Activated B cell treated with CpG ODN at 0.5 μM for 24 hours (primary cell): ENCODE results near the gene RMI1. TPM values are rescaled to one million over a fixed set of nuclear protein-coding genes. Genes with fewer than 3 reads are reported as not detected.

Source experiments
- ATAC-seq: fragments of 200-7000 bp; cut with Tn5 transposase; one replicate; pipeline ENCODE4 v1.10.0; 2021; ENCODE audit warnings: low read depth, mild to moderate bottlenecking, moderate library complexity
- CTCF ChIA-PET: fragments of 350-600 bp; sonication (Branson Sonifier 250); formaldehyde crosslinking; loops from one replicate; lab custom pipeline; 2021; ENCODE audit warnings: antibody characterized with exemption; lab: Charles Lee
- POLR2A ChIA-PET: fragments of 350-600 bp; sonication (Branson Sonifier 250); formaldehyde crosslinking; loops from one replicate; lab custom pipeline; 2021; ENCODE audit warnings: antibody characterized with exemption; lab: Charles Lee
- DNase-seq: peaks from one replicate; pipeline ENCODE4 v3.0.0; 2022
- H3K27ac Mint-ChIP-seq: one replicate; pipeline ENCODE4 v1.8.0; 2020; ENCODE audit warnings: mixed read lengths
- H3K27me3 Mint-ChIP-seq: one replicate; pipeline ENCODE4 v1.8.0; 2021; ENCODE audit warnings: mixed read lengths
- H3K36me3 Mint-ChIP-seq: one replicate; pipeline ENCODE4 v1.8.0; 2021; ENCODE audit warnings: low read depth, mixed read lengths
- H3K4me1 Mint-ChIP-seq: one replicate; pipeline ENCODE4 v1.8.0; 2021; ENCODE audit warnings: mixed read lengths
- H3K4me3 Mint-ChIP-seq: one replicate; pipeline ENCODE4 v1.8.0; 2020; ENCODE audit warnings: mild to moderate bottlenecking, mixed read lengths
- H3K9me3 Mint-ChIP-seq: one replicate; pipeline ENCODE4 v1.8.0; 2020; ENCODE audit warnings: mixed read lengths
- CTCF ChIP-seq: fragments of 200-600 bp; IDR thresholded peaks from one replicate; pipeline ENCODE4 v1.8.0; 2022; ENCODE audit warnings: antibody characterized with exemption, mild to moderate bottlenecking
- intact Hi-C: fragments of 100-400 bp; cut with micrococcal nuclease; formaldehyde crosslinking; loops from one replicate; pipeline ENCODE4 v1.15.1; 2024
- total RNA-seq: library from RNA; stranded (reverse); gene quantifications from 2 replicates; pipeline ENCODE4 v1.2.3, GENCODE V29; 2022

RMI1 gene
- total RNA-seq, 1 donor from 2014 or later, result 8.5 TPM

DNA sequence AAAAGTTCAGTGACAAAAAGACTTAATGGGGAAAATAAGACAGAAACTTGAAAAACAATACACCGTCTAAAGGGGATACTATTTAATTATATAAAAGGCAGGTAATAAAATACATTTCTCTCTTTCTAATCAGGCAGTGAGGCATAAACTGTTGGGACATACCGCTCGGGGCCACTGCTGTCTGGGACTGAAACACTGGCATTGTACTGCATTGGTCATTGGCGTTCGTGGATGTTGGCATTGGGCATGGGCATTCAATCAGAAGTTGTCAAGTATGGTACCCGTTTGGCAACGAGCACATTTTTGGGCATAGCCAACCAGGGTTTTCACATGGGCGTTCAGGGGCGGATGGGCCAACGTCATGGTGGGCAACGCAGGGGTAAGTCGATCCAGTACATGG is 5.3 kb upstream of the RMI1 start:
- H3K36me3 Mint-ChIP-seq, result peaks cover 94% of the 10 kb centered on the region
- intact Hi-C loops, result no loop called here
- no peak overlapping the region for H3K4me3 Mint-ChIP-seq
- ChIA-PET POLR2A (no interaction called here), CTCF (no interaction called here)
- no peaks in the 10 kb centered on the region for H3K27me3 Mint-ChIP-seq
- no peak for TF ChIP-seq CTCF
- DNase-seq (no peak), ATAC-seq (no peak)
- H3K4me1 Mint-ChIP-seq, result peaks cover 40% of the 10 kb centered on the region
- peak overlapping the region; percentile 24 for H3K27ac Mint-ChIP-seq
- no peaks in the 10 kb centered on the region for H3K9me3 Mint-ChIP-seq

GRCh38 chr9:83976372-83976771 is 4.2 kb upstream of the RMI1 start:
- ATAC-seq (no peak), DNase-seq (no peak)
- H3K9me3 Mint-ChIP-seq, result no peaks in the 10 kb centered on the region
- ChIA-PET POLR2A (interaction anchor here (1.1 kb wide), 1 partner anchor 16 kb away, joined by 4 read pairs; no protein-coding TSS in a partner anchor), CTCF (no interaction called here)
- intact Hi-C loops, result no loop called here
- no peak overlapping the region for H3K4me3 Mint-ChIP-seq
- no peak overlapping the region for H3K27ac Mint-ChIP-seq
- TF ChIP-seq CTCF, result no peak
- peaks cover 43% of the 10 kb centered on the region for H3K4me1 Mint-ChIP-seq
- H3K27me3 Mint-ChIP-seq, result no peaks in the 10 kb centered on the region
- peaks cover 90% of the 10 kb centered on the region for H3K36me3 Mint-ChIP-seq

DNA sequence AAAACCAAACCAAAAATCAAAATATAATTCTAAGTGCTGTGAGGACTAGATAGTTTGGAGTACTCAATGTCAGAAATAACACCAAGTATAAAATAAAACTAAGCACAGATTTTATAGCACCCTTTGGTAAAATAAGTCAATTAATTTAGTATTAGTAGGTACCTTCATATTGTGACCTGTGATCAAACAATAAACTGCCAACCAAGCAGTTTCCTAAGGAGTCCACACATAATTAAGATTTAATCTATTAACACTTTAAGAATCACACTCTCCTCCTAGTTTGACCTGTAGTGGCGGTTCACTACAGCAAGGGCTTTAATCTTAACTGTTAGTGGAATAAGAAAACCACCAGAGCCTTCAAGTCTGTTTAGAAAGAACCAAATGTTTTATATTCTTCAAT is 3.4 kb upstream of the RMI1 start:
- peaks cover 82% of the 10 kb centered on the region for H3K36me3 Mint-ChIP-seq
- CTCF ChIA-PET, result no interaction called here
- no peak overlapping the region for H3K27ac Mint-ChIP-seq
- ATAC-seq, result no peak
- H3K4me1 Mint-ChIP-seq, result peaks cover 47% of the 10 kb centered on the region
- POLR2A ChIA-PET, result no interaction called here
- intact Hi-C loops, result no loop called here
- H3K27me3 Mint-ChIP-seq, result no peaks in the 10 kb centered on the region
- H3K9me3 Mint-ChIP-seq, result no peaks in the 10 kb centered on the region
- TF ChIP-seq CTCF, result no peak
- peak overlapping the region; percentile 99 for H3K4me3 Mint-ChIP-seq
- no peak for DNase-seq

- H3K4me3 Mint-ChIP-seq, result peak overlapping the region; percentile 99
- peaks cover 65% of the 10 kb centered on the region for H3K36me3 Mint-ChIP-seq
- peak; percentile 32 for ATAC-seq
- no peaks in the 10 kb centered on the region for H3K9me3 Mint-ChIP-seq
- TF ChIP-seq CTCF, result no peak
- peak overlapping the region; percentile 100 for H3K27ac Mint-ChIP-seq
- intact Hi-C loops, result loop anchor here (1.0 kb wide), 1 partner anchor 10 kb away; no protein-coding TSS in a partner anchor
- H3K27me3 Mint-ChIP-seq, result no peaks in the 10 kb centered on the region
- peaks cover 48% of the 10 kb centered on the region for H3K4me1 Mint-ChIP-seq
- DNase-seq, result peak; percentile 73
- ChIA-PET POLR2A (interaction anchor here (0.9 to 2.8 kb wide), 14 partner anchors 9 to 356 kb away, joined by 3 to 45 read pairs (median 10); partner anchors contain the start of genes IDNK, KIF27 and UBQLN1), CTCF (interaction anchor here (0.7 to 1.4 kb wide), 3 partner anchors 23 to 193 kb away, joined by 3 to 4 read pairs (median 3); a partner anchor contains a TSS)
Observed at GRCh38 chr9:83978992-83979811, 1.4 kb upstream of the RMI1 start.

- peak; percentile 99 for DNase-seq
- TF ChIP-seq CTCF, result no peak
- Mint-ChIP-seq H3K4me3 (peak within 1 kb of the TSS; percentile 99), H3K4me1 (peaks cover 45% of the 10 kb centered on the region), H3K27ac (peak within 1 kb of the TSS; percentile 100), H3K9me3 (no peaks in the 10 kb centered on the region), H3K36me3 (peaks cover 58% of the 10 kb centered on the region), H3K27me3 (no peaks in the 10 kb centered on the region)
- intact Hi-C loops, result loop anchor here (1.0 to 5.0 kb wide), 10 partner anchors 11 to 1960 kb away; partner anchors contain the start of genes AGTPBP1, GKAP1, IDNK and KIF27
- POLR2A ChIA-PET, result interaction anchor here (0.5 to 2.8 kb wide), 20 partner anchors 9 to 1963 kb away, joined by 3 to 45 read pairs (median 7); partner anchors contain the start of genes IDNK, KIF27 and UBQLN1
- CTCF ChIA-PET, result interaction anchor here (0.7 to 1.4 kb wide), 3 partner anchors 23 to 193 kb away, joined by 3 to 4 read pairs (median 3); a partner anchor contains a TSS
- ATAC-seq, result peak; percentile 80
Observed at GRCh38 chr9:83979812-83980394, 702 bp upstream of the RMI1 start, which contains the start of gene HNRNPK. TSS of gene HNRNPK (minus strand) at chr9:83980215. CDS start at chr9:83978252, 1,963 bp downstream.
